ENCODE results near the gene SUMF2.
"Not testable (repeated sequence)": the region's sequence is repeated elsewhere in the genome, so short reads cannot be mapped to it uniquely, and the experiment has no call there.

SUMF2 gene

DNA sequence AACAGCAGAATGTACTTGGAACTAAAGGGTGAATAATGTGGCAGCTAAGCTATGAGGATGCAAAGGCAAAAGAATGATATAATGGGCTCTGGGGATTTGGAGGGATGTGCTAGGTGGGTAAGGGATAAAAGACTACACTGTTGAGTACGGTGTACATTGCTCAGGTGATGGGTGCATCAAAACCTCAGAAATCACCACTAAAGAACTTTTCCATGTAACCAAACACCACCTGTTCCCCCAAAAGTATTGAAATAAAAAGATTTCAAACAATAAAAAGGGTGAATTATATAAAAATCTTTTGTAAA lies 43.8 kb downstream of the SUMF2 start:
- DNase-seq: no peak

DNA sequence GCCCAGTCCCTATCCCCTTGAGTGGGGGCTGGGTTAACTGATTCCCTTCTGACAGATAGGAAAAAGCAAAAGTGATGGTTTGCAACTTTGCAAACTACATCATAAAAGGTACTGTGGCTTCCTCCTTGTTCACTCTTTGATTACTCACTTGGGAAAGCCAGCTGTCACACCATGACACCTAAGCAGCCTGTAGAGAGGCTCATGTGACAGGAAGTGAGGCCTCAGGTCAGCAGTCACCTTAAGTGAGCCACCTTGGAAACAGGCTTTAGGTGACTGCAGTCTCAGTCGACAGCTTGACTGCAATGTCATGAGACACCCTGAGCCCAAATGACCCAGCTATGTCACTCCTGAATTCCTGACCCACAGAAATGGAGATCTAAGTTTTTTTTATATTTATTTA lies 46.5 kb downstream of the SUMF2 start:
- DNase-seq: no peak

DNA sequence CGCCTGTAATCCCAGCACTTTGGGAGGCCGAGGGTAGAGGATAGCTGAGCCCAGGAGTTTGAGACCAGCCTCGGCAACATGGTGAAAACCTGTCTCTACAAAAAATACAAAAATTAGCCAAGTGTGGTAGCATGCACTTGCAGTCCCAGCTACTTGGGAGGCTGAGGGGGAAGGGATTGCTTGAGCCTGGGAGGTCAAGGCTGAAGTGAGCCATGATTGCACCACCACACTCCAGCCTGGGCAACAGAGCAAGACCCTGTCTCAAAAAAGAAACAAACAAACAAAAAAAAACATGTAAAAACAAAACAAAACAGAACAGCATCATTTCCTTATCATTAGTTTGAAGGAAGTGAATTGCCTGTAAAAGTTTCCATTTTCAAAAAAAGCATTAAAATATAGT lies 48.2 kb downstream of the SUMF2 start:
- not testable (repeated sequence) for DNase-seq

GRCh38 chr7:56115852-56116538 lies 51.9 kb downstream of the SUMF2 start, which contains the start of gene NUPR2:
Gene NUPR2 (minus strand): TSS chr7:56116417. CDS start chr7:56116314, 103 bp downstream.
- DNase-seq: no peak

- DNase-seq: no peak
These were observed 57.4 kb downstream of the SUMF2 start for GRCh38 chr7:56121440-56121839.

GRCh38 chr7:56124981-56125380 lies 60.9 kb downstream of the SUMF2 start:
- DNase-seq: no peak

DNA sequence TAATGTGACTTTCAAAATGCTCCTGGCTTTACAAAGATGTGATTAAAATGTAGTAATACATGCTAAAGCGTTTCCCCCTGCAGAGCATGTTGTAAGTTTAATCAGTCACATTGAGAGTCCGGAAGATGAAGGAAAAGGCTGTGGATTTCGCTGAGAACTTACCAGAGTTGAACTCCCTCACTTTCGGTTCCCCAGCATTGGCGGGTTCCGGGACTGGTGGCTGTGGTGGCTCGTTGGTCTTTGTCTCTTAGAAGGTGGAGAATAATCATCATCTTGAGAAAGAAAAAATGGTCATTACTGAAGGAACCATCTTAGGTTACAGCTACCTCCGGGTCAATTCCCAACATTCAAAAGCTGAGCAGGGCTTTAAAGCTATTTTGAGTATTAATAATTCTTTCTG lies 61.7 kb downstream of the SUMF2 start:
- DNase-seq: no peak

DNA sequence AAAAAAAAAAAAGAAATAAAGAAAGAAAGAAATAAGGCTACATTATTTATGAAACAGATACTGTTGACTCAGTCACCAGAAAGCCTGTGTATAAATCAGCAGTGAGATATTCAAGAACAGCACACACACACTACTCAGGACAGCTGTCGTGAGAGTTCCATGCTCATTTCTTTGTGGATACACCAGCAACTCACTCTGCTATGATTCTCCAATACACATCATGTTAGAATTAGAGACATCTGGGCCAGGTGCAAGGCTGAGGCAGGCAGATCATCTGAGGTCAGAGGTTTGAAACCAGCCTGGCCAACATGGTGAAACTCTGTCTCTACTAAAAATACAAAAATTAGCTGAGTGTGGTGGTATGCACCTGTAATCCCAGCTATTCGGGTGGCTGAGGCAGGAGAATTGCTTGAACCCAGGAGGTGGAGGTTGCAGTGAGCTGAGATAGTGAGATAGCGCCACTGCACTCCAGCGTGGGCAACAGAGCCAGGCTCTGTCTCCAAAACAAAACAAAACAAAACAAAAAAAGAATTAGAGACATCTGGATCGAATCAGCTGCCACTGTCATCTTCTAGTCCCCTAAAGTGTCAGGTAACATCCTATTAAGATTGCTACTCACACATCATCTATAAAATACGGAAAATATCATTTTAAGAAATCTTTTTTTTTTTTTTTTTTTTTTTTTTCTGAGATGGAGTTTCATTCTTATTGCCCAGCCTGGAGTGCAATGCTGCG lies 63.3 kb downstream of the SUMF2 start:
- no peak for DNase-seq
